Fibroblast of skin of left biceps (primary cell): Measurements from ENCODE around the gene POMC.
"Not testable (repeated sequence)": the region's sequence is repeated elsewhere in the genome, so short reads cannot be mapped to it uniquely, and the experiment has no call there.

Experiments
- DNase-seq, 2 experiments: peaks; one replicate each; pipeline ENCODE4 v3.0.0-alpha.2; 2013; ENCODE audit warnings: low read depth in 2 of 2

POMC gene

DNA sequence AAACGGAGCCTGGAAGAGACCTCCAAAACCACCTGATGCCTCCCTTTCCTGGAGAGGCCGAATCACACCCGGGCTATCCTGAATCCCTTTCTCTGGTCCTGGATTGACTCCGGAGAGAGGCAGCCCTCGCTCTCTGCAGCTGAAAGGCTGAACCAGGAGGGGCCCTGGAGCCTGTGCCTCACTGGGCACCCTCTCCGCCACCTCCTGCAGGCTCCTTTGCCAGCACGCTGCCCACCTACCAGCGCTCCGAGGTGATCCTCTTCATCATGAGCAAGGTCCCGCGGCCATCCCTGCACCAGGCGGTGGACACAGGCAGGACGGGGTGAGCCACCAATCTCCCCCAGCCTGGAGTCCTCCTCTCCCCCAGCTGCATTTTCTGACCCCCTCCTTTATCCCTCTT is 35.7 kb downstream of the POMC start:
- no peak for DNase-seq

DNA sequence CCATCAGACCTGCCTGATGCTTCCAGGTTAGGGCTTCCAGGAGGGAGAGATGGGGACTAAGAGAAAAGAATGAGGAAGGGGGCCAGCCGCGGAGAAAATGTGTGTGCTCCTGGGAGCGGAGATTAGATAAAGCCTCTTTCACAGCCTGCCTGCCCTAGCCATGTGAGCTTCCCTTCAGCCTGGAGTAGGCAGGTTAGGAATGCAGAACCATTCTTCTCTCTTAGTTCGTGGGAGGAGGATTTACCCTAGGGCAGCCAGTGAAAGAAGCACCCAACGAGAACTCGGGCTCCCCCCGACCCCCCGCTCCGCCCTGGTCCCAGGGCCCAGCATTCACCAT is 36.1 kb downstream of the POMC start:
- no peak for DNase-seq

DNA sequence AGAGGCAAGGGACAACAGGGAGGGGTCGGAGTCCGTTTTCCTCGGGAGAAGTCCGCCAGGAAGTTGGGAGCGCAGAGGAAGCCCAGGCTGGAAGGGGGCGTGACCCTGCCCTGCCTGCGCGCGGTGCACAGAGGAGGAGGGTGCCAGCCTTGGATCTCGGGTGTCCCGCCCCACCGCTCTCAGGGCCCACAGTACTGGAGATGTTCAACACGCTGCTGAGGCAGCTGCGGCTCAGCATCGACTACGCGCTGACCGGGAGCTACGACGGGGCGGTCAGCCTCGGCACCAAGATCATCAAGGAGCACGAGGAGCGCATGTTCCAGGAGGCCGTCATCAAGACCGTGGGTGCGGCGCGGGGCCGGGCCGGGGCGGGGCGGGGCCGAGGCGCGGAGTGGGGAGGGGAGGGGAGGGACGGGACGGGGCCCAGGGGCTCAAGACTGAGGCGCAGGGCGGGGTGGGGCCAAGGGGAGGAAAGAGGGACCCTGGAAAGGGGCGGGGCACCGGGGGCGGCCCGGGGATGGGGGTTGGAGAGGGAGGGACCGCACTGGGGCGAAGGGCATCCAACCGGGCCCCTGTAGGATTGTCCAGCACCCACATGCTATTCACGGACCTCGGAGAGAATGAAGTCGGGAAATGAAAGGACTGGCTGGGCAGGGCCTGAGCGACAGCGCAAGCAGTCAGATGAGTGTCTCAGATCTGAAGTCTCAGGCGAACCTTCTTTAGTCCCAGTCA is 36.6 kb downstream of the POMC start:
- no peak for DNase-seq

GRCh38 chr2:25131253-25131566 is 37.2 kb downstream of the POMC start:
- DNase-seq = no peak

DNA sequence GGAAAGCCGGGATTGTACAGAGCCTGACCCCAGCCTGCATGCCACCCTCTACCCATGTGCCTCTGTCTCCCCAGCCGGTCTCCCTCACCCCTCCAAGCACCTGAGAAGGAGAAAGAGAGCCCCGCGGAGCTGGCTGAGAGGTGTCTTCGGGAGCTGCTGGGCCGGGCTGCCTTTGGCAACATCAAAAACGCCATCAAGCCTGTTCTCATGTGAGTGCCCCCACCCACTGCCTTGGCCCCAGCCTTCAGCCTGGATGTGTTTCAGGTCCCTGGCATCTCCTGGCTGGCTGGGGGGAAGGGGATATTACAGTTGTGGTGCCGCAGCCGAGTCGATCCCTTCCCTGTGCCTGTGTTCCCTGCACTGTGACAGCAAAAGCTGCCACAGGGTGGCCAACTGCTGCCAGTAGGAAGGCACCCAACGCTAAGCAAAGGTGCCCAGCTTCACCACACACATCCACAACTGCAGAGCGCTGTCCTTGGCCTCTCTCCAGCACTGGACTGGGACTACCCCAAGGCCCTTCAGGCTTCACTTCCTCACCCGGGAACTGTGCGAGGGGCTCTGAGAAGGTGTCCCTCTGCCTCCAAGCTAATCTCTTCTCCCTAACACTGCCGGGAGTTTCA is 38.4 kb downstream of the POMC start:
- DNase-seq = no peak

GRCh38 chr2:25127646-25128045 is 40.7 kb downstream of the POMC start:
- DNase-seq = no peak

GRCh38 chr2:25127071-25127470 is 41.3 kb downstream of the POMC start:
- DNase-seq = not testable (repeated sequence)

GRCh38 chr2:25125976-25126375 is 42.4 kb downstream of the POMC start:
- no peak for DNase-seq

DNA sequence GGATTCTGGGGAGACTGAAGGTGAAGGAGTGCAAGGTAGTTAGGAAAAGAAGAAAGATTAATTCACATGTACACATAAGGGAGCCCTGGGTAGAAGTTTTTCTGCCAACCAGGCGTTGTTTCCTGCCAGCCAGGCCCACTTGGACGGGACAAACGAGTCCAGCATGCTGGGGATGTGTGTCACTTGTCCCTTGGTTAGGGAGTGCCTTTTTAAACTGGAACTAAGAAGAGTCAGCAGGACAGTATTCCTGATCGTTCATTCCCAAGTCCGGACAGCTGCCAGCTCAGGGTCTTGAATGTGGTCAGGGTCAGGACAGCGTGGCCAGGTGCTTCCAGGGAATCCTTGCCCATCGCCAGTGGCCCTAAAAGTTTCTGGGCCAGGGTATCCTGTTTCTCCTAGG is 43.2 kb downstream of the POMC start:
- no peak for DNase-seq

DNA sequence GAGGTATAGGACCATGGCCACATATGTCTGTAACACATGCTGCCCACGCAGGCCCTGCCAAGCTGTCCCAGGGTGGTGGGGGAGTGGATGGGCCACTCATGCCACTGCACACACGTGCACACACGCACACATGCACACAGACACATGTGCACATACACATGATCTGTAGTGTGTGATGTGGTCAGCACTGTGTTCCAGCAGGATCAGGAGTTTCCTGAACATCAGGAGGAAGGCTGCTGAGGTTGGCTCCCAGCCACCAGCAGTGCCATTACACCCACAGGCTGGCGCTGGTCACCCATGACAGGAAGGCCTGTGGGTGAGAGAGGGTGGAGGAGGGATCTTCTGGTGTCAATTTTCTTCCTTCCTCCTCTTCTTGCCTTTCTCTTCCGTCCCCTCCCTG is 44.7 kb downstream of the POMC start:
- DNase-seq = no peak

DNA sequence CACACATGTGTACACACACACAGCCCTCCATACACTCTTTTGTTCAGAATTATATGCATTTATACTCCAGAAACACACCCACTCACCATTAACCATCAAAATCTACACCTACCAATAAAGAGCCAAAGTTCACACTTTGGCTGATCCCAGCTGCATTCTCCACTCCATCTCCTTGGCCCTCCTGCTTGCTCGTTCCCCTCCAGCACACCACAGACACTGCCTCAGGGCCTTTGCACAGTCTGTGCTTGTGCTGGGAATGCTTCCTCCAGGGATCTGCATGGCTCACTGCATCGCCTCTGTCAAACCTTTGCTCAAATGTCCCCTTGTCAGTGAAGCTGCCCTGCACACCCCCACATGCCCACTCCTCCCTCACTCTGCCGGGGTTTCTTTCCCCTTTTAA is 46.0 kb downstream of the POMC start:
- no peak for DNase-seq

DNA sequence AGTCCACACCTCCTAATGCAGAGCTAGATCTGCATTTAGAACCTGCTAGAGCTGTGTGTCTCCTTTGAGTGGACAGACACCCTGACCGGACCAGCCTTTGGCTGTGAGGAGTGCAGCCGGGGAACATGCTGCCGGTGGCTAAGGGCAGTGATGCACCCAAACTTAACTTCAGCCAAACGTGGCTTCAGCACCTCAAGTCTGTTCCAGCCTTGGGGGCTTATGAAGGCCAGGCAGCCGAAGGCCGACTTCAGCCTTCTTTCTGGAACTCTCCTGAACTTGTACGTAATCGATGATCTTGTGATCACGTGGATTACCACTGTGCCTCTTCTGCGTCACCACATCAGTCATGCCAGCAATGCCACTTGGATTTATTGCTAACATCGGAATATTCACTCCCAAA is 49.1 kb downstream of the POMC start:
- no peak for DNase-seq

GRCh38 chr2:25116956-25117355 is 51.4 kb downstream of the POMC start:
- no peak for DNase-seq

GRCh38 chr2:25115902-25116301 is 52.5 kb downstream of the POMC start:
- no peak for DNase-seq

- DNase-seq = no peak
Observed at GRCh38 chr2:25115249-25115883, 53.0 kb downstream of the POMC start.

DNA sequence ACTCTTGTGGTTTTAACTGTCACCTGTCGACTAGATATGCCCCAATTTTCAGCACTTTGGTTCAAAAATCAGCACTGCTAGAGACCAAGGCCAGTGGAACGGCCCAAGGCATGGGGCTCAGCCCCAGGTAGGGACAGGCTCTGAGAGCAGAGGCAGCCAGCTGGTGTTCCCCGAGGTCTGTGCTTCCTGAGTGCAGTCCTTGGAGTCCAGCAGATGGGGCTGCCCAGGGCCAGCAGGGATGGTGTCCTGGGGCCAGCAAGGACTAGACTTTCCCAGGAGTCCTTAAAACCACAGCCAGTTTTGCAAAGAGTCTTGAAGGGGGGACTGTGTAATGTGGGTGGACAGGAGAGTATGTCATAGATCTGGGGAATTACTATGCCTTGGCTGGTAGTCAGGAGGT is 56.3 kb downstream of the POMC start:
- no peak for DNase-seq
